Measurements from ENCODE around the gene KLHL17.

DNA sequence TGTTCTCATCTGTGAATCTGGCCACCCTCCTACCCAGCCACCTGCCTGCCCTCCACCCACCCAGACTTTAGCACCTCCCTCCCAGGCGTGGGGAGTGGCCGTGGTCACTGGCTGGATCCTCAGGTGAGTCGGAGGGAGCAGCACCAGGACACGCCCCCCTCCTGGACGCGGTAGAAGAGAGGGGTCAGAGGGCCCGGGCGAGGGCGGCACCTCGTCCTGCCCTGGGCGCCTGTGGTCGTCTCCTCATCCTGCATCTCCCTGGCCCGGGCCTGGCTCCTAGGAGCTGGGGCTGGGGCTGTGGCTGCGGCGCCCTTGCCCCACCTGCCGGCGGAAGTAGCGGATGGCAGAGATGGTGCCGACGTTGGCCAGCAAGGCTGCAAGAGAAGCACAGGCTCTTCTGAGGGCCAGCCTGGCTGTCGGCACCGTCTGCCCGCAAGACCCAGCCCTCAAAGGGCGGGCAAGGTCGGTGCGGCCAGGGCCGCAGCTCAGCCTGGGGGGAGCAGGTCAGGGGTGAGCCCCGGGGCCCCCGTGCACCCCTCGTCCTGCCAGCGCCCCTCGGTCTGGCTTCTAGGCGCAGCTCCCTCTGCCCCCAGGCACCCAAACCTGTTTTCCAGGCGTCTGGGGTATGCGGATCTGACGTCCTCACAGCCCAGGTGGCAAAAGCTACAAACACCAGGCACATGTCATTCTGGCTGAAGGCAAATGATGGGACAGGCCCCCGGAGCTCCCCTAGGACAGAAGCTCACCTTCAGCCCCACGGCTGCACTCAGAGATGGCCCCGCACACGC lies 15.7 kb downstream of the KLHL17 start:
- TF ChIP-seq, protein P1, sequence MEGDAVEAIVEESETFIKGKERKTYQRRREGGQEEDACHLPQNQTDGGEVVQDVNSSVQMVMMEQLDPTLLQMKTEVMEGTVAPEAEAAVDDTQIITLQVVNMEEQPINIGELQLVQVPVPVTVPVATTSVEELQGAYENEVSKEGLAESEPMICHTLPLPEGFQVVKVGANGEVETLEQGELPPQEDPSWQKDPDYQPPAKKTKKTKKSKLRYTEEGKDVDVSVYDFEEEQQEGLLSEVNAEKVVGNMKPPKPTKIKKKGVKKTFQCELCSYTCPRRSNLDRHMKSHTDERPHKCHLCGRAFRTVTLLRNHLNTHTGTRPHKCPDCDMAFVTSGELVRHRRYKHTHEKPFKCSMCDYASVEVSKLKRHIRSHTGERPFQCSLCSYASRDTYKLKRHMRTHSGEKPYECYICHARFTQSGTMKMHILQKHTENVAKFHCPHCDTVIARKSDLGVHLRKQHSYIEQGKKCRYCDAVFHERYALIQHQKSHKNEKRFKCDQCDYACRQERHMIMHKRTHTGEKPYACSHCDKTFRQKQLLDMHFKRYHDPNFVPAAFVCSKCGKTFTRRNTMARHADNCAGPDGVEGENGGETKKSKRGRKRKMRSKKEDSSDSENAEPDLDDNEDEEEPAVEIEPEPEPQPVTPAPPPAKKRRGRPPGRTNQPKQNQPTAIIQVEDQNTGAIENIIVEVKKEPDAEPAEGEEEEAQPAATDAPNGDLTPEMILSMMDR (IDR thresholded peaks at IDR 0.05 in 8 of 11, conservative IDR thresholded peaks at IDR 0.05 in 3 of 11) = peak in 9 of 11 experiments; percentile 44 to 84 (median 56)
- TF ChIP-seq POLR2A (IDR thresholded peaks at IDR 0.05) = no peak
- TF ChIP-seq POLR2AphosphoS5 (IDR thresholded peaks at IDR 0.05) = peak in 1 of 3 donors; percentile 70

All from spleen (tissue), 7 donors.